Liver (tissue), 9 donors: ENCODE measurements around the gene HS3ST1. TPM values are rescaled to one million over a fixed set of nuclear protein-coding genes. Genes with fewer than 3 reads are reported as not detected.

Experiments
- DNase-seq: peaks from one replicate; pipeline ENCODE4 v3.0.0-alpha.2; 2017; ENCODE audit warnings: low spot score
- H3K27ac ChIP-seq, 2 donors: one replicate each; pipeline ENCODE4 v1.7.0; 2013; ENCODE audit warnings: inconsistent platforms in 2 of 2, low read length in 2 of 2, control low read depth in 1 of 2, low read depth in 1 of 2, mild to moderate bottlenecking in 1 of 2
- H3K27me3 ChIP-seq, 4 donors: one replicate each; pipeline versions ENCODE4 v1.6.1 to v1.7.0; 2013; ENCODE audit warnings: low read length in 3 of 4, inconsistent platforms in 1 of 4, mild to moderate bottlenecking in 1 of 4, moderate library complexity in 1 of 4; ENCODE audit not compliant: control insufficient read depth in 4 of 4, insufficient read depth in 4 of 4
- H3K36me3 ChIP-seq, 4 donors: one replicate each; pipeline versions ENCODE4 v1.6.1 to v1.7.0; 2013; ENCODE audit warnings: low read length in 3 of 4, mild to moderate bottlenecking in 3 of 4, low read depth in 1 of 4, moderate library complexity in 1 of 4; ENCODE audit not compliant: control insufficient read depth in 4 of 4, insufficient read depth in 3 of 4
- H3K4me1 ChIP-seq, 4 donors: one replicate each; pipeline versions ENCODE4 v1.6.1 to v1.7.0; 2013; ENCODE audit warnings: low read length in 3 of 4, mild to moderate bottlenecking in 3 of 4, moderate library complexity in 1 of 4; ENCODE audit not compliant: control insufficient read depth in 4 of 4, insufficient read depth in 4 of 4
- H3K4me3 ChIP-seq, 3 donors: one replicate each; pipeline versions ENCODE4 v1.6.1 to v1.7.0; 2013; ENCODE audit warnings: low read length in 3 of 3, control low read depth in 1 of 3, low read depth in 1 of 3, mild to moderate bottlenecking in 1 of 3
- H3K9ac ChIP-seq, 2 donors: one replicate each; pipeline ENCODE4 v1.7.0; 2013; ENCODE audit warnings: low read length in 2 of 2, mild to moderate bottlenecking in 2 of 2, moderate library complexity in 2 of 2, control low read depth in 1 of 2, low read depth in 1 of 2
- H3K9me3 ChIP-seq, 4 donors: one replicate each; pipeline versions ENCODE4 v1.6.1 to v1.7.0; 2013; ENCODE audit warnings: low read length in 3 of 4; ENCODE audit not compliant: control insufficient read depth in 4 of 4
- EGR1 ChIP-seq, 2 donors: IDR thresholded peaks; 2 replicates each; pipeline ENCODE4 v1.6.1; 2016 to 2018; ENCODE audit warnings: antibody characterized with exemption in 2 of 2, low read depth in 2 of 2
- FOXA1 ChIP-seq: IDR thresholded peaks from 2 replicates; pipeline ENCODE4 v1.6.1; 2016; ENCODE audit warnings: antibody characterized with exemption
- FOXA2 ChIP-seq: IDR thresholded peaks from 2 replicates; pipeline ENCODE4 v1.6.1; 2016; ENCODE audit warnings: antibody characterized with exemption
- GABPA ChIP-seq, 2 donors: IDR thresholded peaks in 1 of 2; conservative IDR thresholded peaks in 1 of 2; 2 replicates each; pipeline ENCODE4 v1.6.1; 2016; ENCODE audit warnings: antibody characterized with exemption in 2 of 2, mild to moderate bottlenecking in 1 of 2, moderate library complexity in 1 of 2
- HNF4A ChIP-seq, 2 donors: conservative IDR thresholded peaks; 2 replicates each; pipeline ENCODE4 v1.6.1; 2016; ENCODE audit warnings: antibody characterized with exemption in 2 of 2, mild to moderate bottlenecking in 2 of 2
- HNF4G ChIP-seq: IDR thresholded peaks from 2 replicates; pipeline ENCODE4 v1.6.1; 2016; ENCODE audit warnings: antibody characterized with exemption
- JUND ChIP-seq, 2 donors: IDR thresholded peaks; 2 replicates each; pipeline ENCODE4 v1.6.1; 2016; ENCODE audit warnings: antibody characterized with exemption in 2 of 2
- NR2F2 ChIP-seq: IDR thresholded peaks from 2 replicates; pipeline ENCODE4 v1.6.1; 2016; ENCODE audit warnings: antibody characterized with exemption
- RAD21 ChIP-seq, 2 donors: IDR thresholded peaks; 2 replicates each; pipeline ENCODE4 v1.6.1; 2016; ENCODE audit warnings: antibody characterized with exemption in 2 of 2, mild to moderate bottlenecking in 2 of 2
- RXRA ChIP-seq, 2 donors: IDR thresholded peaks; 2 replicates each; pipeline ENCODE4 v1.6.1; 2017 to 2018; ENCODE audit warnings: antibody characterized with exemption in 2 of 2, mild to moderate bottlenecking in 1 of 2
- SP1 ChIP-seq: IDR thresholded peaks from 2 replicates; pipeline ENCODE4 v1.6.1; 2018; ENCODE audit warnings: antibody characterized with exemption, mild to moderate bottlenecking
- TAF1 ChIP-seq: conservative IDR thresholded peaks from 2 replicates; pipeline ENCODE4 v1.6.1; 2016; ENCODE audit warnings: antibody characterized with exemption, mild to moderate bottlenecking
- YY1 ChIP-seq: IDR thresholded peaks from 2 replicates; pipeline ENCODE4 v1.6.1; 2016; ENCODE audit warnings: antibody characterized with exemption, mild to moderate bottlenecking
- WGBS: extraction: QIAGEN DNeasy Blood & Tissue Kit; methylation state at CpG from one replicate; pipeline ENCODE4 v1.1.7; 2013; 5-methylcytosine and 5-hydroxymethylcytosine counted together
- polyA plus RNA-seq, 2 donors: library from polyadenylated mRNA; stranded (reverse) in 1 of 2; unstranded in 1 of 2; fragments of 200-250 nt in 1 of 2; fragments of >200 nt in 1 of 2; fragmentation: Nextera tagmentation in 1 of 2; extraction: Ambion mirVana in 1 of 2; gene quantifications; one replicate each; pipeline versions ENCODE4 v1.2.1 to v1.2.3, GENCODE V29; 2013 to 2015
- total RNA-seq, 2 donors: library from RNA; depleted of rRNA; stranded (reverse); fragments of >200 nt; gene quantifications; one replicate each; pipeline ENCODE4 v1.2.3, GENCODE V29; 2014
- TF ChIP-seq, protein P1 (sequence below): IDR thresholded peaks from 2 replicates; pipeline ENCODE4 v1.6.1; 2016; ENCODE audit warnings: antibody characterized with exemption, mild to moderate bottlenecking
- TF ChIP-seq, protein P2 (sequence below): fragments of 150-350 bp; IDR thresholded peaks from 2 replicates; pipeline ENCODE4 v1.5.1; 2017; ENCODE audit warnings: improper control_type of control experiment, low read depth, low read length; ENCODE audit not compliant: missing input control
- TF ChIP-seq, protein P3 (sequence below): IDR thresholded peaks from 2 replicates; pipeline ENCODE4 v1.6.1; 2016; ENCODE audit warnings: antibody characterized with exemption
- TF ChIP-seq, protein P4 (sequence below): IDR thresholded peaks from 2 replicates; pipeline ENCODE4 v1.6.1; 2016; ENCODE audit warnings: antibody characterized with exemption
- TF ChIP-seq, protein P5 (sequence below): IDR thresholded peaks from 2 replicates; pipeline ENCODE4 v1.6.1; 2016; ENCODE audit warnings: antibody characterized with exemption
- donor health status: healthy.
- donor health status: healthy.
- donor health status: healthy.
- donor health status: healthy.
- donor health status: healthy.

HS3ST1 gene
- total and polyA plus RNA-seq, 4 donors = 0.25 to 0.75 (median 0.30) TPM

DNA sequence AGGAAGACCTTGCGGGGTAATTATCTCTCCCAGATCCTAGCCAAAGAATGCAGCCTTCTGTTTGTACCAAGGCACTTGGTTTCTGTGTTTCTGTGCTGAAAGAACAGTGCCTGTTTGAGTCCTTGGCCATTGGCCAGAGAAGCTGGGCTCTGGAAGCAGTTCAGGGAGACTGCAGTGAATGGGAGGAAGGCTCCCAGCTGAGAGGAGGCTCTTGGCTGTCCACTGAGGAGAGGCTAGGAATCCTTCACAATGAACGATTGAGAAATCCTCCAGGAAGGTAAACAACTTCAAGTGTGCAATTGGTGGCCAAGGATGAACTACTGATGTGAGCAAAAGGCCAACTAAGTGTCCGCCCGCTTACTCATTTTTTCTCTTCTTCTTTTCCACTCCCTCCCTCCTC, 61.3 kb downstream of the HS3ST1 start:
- no peak overlapping the region for H3K9ac ChIP-seq
- no peak overlapping the region for H3K4me3 ChIP-seq
- H3K36me3 ChIP-seq = no peaks in the 10 kb centered on the region
- no peak overlapping the region for H3K27ac ChIP-seq
- H3K27me3 ChIP-seq = no peaks in the 10 kb centered on the region
- H3K4me1 ChIP-seq = no peaks in the 10 kb centered on the region
- TF ChIP-seq JUND (IDR thresholded peaks at IDR 0.05) (no peak), RXRA (IDR thresholded peaks at IDR 0.05) (no peak), TAF1 (no peak), YY1 (no peak), GABPA (IDR thresholded peaks at IDR 0.05 in 1 of 2, conservative IDR thresholded peaks at IDR 0.05 in 1 of 2) (no peak), HNF4G (no peak), RAD21 (IDR thresholded peaks at IDR 0.05) (no peak)
- TF ChIP-seq, protein P1, sequence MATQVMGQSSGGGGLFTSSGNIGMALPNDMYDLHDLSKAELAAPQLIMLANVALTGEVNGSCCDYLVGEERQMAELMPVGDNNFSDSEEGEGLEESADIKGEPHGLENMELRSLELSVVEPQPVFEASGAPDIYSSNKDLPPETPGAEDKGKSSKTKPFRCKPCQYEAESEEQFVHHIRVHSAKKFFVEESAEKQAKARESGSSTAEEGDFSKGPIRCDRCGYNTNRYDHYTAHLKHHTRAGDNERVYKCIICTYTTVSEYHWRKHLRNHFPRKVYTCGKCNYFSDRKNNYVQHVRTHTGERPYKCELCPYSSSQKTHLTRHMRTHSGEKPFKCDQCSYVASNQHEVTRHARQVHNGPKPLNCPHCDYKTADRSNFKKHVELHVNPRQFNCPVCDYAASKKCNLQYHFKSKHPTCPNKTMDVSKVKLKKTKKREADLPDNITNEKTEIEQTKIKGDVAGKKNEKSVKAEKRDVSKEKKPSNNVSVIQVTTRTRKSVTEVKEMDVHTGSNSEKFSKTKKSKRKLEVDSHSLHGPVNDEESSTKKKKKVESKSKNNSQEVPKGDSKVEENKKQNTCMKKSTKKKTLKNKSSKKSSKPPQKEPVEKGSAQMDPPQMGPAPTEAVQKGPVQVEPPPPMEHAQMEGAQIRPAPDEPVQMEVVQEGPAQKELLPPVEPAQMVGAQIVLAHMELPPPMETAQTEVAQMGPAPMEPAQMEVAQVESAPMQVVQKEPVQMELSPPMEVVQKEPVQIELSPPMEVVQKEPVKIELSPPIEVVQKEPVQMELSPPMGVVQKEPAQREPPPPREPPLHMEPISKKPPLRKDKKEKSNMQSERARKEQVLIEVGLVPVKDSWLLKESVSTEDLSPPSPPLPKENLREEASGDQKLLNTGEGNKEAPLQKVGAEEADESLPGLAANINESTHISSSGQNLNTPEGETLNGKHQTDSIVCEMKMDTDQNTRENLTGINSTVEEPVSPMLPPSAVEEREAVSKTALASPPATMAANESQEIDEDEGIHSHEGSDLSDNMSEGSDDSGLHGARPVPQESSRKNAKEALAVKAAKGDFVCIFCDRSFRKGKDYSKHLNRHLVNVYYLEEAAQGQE = no peak
- no peaks in the 10 kb centered on the region for H3K9me3 ChIP-seq
- 57% methylated on average over 4 of the region's 4 CpGs for WGBS
- no peak for DNase-seq

DNA sequence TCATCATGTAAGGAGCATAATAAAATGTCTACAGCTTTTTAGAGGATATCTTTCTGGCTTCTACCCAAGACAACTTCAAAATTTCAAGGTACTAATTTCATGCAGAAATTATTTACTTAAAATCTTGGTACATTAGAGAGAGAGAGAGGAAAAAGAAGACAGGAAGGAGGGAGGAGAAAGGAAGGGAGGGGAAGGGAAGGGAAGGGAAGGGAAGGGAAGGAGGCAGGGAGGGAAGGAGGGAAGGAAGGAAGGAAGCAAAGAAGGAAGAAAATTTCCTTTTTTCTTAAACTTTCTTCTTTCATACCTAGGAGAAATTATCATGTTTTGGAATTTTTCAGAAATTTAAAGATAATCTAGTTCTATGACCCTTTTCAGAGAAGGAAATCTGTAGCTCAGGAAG, 61.8 kb downstream of the HS3ST1 start:
- H3K27ac ChIP-seq = no peak overlapping the region
- no peak overlapping the region for H3K9ac ChIP-seq
- H3K27me3 ChIP-seq = no peaks in the 10 kb centered on the region
- TF ChIP-seq FOXA1 = no peak
- no peak for TF ChIP-seq NR2F2
- TF ChIP-seq JUND (IDR thresholded peaks at IDR 0.05) = no peak
- TF ChIP-seq GABPA (IDR thresholded peaks at IDR 0.05 in 1 of 2, conservative IDR thresholded peaks at IDR 0.05 in 1 of 2) = no peak
- TF ChIP-seq, protein P1 = no peak
- TF ChIP-seq, protein P2, sequence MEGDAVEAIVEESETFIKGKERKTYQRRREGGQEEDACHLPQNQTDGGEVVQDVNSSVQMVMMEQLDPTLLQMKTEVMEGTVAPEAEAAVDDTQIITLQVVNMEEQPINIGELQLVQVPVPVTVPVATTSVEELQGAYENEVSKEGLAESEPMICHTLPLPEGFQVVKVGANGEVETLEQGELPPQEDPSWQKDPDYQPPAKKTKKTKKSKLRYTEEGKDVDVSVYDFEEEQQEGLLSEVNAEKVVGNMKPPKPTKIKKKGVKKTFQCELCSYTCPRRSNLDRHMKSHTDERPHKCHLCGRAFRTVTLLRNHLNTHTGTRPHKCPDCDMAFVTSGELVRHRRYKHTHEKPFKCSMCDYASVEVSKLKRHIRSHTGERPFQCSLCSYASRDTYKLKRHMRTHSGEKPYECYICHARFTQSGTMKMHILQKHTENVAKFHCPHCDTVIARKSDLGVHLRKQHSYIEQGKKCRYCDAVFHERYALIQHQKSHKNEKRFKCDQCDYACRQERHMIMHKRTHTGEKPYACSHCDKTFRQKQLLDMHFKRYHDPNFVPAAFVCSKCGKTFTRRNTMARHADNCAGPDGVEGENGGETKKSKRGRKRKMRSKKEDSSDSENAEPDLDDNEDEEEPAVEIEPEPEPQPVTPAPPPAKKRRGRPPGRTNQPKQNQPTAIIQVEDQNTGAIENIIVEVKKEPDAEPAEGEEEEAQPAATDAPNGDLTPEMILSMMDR = no peak
- TF ChIP-seq, protein P3, sequence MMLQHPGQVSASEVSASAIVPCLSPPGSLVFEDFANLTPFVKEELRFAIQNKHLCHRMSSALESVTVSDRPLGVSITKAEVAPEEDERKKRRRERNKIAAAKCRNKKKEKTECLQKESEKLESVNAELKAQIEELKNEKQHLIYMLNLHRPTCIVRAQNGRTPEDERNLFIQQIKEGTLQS = no peak
- no peak for TF ChIP-seq HNF4A (conservative IDR thresholded peaks at IDR 0.05)
- TF ChIP-seq YY1 = no peak
- TF ChIP-seq RAD21 (IDR thresholded peaks at IDR 0.05) = no peak
- no peak for TF ChIP-seq EGR1 (IDR thresholded peaks at IDR 0.05; ENCODE audit: low read depth in 2 of 2)
- no peak for TF ChIP-seq FOXA2
- TF ChIP-seq, protein P4, sequence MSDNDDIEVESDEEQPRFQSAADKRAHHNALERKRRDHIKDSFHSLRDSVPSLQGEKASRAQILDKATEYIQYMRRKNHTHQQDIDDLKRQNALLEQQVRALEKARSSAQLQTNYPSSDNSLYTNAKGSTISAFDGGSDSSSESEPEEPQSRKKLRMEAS = no peak
- no peak for TF ChIP-seq SP1
- TF ChIP-seq HNF4G = no peak
- TF ChIP-seq, protein P5, sequence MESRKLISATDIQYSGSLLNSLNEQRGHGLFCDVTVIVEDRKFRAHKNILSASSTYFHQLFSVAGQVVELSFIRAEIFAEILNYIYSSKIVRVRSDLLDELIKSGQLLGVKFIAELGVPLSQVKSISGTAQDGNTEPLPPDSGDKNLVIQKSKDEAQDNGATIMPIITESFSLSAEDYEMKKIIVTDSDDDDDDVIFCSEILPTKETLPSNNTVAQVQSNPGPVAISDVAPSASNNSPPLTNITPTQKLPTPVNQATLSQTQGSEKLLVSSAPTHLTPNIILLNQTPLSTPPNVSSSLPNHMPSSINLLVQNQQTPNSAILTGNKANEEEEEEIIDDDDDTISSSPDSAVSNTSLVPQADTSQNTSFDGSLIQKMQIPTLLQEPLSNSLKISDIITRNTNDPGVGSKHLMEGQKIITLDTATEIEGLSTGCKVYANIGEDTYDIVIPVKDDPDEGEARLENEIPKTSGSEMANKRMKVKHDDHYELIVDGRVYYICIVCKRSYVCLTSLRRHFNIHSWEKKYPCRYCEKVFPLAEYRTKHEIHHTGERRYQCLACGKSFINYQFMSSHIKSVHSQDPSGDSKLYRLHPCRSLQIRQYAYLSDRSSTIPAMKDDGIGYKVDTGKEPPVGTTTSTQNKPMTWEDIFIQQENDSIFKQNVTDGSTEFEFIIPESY = no peak
- H3K4me1 ChIP-seq = no peaks in the 10 kb centered on the region
- H3K36me3 ChIP-seq = no peaks in the 10 kb centered on the region
- no peak overlapping the region for H3K4me3 ChIP-seq
- no peak for DNase-seq
- H3K9me3 ChIP-seq = no peaks in the 10 kb centered on the region
